Measurements from ENCODE around the gene CCDC61.

CCDC61 gene

DNA sequence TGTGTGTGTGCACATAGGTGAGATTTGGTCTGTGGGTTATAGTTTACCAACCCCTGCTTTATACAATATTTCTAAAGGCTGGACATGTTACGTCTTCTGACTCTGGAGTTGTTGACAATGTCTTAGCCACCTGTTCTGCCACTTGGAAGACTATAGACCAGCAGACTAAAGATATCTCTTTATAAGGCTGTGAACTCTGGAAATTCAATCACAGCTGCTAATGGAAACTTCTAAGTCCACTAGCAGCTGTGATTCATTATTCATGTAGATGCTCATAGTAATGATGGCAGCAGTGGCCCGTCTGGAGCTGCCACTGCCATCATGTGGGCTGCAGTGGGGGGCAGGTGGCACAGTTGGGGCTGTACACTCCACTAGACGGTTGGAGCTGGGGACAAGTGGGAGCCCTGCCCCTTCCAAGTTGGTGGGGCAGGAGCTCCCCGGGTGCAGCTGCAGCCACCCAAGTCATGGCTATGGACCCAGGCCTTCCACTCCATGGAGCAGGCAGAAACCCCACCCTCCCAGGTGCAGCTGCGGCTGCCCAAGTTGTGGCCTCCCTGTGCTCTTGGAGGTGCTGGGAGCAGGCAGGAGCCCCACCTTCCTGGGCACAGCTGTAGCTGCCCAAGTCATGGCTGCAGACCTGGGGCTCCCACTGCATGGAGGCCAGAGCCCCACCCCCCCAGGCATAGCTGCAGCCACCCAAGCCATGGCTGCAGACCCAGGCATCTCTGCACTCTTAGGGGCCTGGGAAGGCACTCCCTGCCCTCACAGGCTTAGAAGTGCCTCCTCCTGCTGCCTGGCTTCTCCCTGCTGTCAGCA lies 36.7 kb downstream of the CCDC61 start:
- DNase-seq: no peak
- in situ Hi-C loops (cut with MboI; ENCODE audit: low pct_unique_long_range_greater_than_20kb, low sequenced_read_pairs): no loop called here

DNA sequence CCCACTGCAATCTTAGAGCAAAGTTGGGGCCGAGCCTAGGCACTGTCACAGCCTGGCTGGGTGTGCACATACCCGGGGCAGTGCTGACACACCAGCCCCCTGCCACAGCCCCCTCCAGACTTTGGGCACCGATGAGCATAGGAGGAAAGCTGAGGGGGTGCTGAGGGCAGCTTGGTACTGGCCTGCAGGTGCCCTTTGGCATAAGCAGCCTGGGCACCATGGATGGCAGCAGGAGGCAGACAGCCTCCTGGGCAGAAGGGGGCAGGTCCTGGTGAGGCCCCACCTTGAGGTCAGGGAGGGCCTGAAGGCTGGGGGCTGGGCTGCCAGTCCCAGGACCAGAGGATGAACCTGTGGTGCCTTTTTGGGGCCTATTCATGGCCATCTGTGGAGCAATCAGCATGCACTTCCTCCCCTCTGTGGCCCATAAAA lies 37.3 kb downstream of the CCDC61 start:
- DNase-seq: no peak
- in situ Hi-C loops (cut with MboI; ENCODE audit: low pct_unique_long_range_greater_than_20kb, low sequenced_read_pairs): no loop called here

GRCh38 chr19:46033401-46033800 lies 38.1 kb downstream of the CCDC61 start:
- DNase-seq: no peak
- in situ Hi-C loops (cut with MboI; ENCODE audit: low pct_unique_long_range_greater_than_20kb, low sequenced_read_pairs): no loop called here

DNA sequence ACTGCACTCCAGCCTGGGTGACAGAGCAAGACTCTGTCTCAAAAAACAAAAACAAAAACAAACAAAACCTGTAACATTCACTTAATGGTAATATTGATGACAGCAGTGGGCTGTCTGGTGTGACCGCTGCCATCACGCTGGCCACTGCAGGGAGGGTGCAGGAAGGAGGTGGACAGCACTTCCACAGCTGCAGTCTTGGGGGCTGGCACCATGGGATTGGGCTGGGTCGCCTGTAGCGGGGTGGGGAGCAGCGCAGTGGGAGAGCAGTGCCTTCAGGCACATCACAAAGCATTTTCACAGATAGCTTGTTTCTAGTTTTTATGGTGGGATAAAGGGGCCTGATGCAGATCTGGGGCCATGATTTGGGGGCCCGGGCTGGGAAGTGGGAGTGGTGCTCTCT lies 40.3 kb downstream of the CCDC61 start:
- in situ Hi-C loops (cut with MboI; ENCODE audit: low pct_unique_long_range_greater_than_20kb, low sequenced_read_pairs): no loop called here

DNA sequence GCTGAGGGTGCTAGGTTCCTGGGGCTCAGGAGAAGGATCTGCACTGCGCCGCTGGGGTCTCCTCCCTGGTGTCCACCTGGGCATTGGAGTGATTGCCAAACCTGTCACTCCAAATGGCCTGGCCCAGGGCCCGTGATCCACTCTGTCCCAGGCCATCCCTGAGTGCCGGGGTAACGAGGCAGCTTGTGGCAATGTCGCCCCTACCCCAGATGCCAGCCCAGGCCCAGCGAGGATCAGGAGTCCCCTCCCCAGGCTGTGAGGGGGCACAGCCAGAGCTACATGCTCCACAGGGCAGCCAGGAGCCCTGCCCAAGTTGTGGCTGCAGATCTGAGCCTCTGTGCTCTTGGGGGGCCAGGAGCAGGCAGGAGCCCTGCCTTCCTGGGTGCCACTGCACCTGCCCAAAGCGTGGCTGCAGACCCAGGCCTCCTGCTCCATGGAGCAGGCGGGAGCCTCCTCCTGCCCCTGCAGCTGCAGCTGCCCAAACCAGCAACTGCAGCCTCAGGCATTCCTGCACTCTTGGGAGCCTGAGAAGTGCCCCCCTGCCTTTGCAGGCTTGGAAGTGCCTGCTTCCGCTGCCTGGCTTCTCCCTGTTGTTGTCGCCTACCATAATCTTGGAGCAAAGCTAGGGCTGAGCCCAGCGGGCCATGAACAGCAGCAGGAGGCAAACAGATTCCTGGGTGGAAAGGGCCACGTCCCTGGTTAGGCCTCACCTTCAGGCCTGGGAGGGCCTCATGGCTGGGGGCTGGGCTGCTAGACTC lies 40.9 kb downstream of the CCDC61 start:
- DNase-seq: no peak
- in situ Hi-C loops (cut with MboI; ENCODE audit: low pct_unique_long_range_greater_than_20kb, low sequenced_read_pairs): no loop called here

More for the DNA sequence above, 40.3 kb downstream of the CCDC61 start:
- no peak for DNase-seq

GRCh38 chr19:46036744-46037128 lies 41.5 kb downstream of the CCDC61 start:
- no peak for DNase-seq
- in situ Hi-C loops (cut with MboI; ENCODE audit: low pct_unique_long_range_greater_than_20kb, low sequenced_read_pairs): no loop called here

GRCh38 chr19:46040125-46040524 lies 44.9 kb downstream of the CCDC61 start:
- in situ Hi-C loops (cut with MboI; ENCODE audit: low pct_unique_long_range_greater_than_20kb, low sequenced_read_pairs): no loop called here
- DNase-seq: no peak

GRCh38 chr19:46040952-46041500 lies 45.8 kb downstream of the CCDC61 start, which contains the start of gene IGFL4:
Gene IGFL4 (minus strand): TSS chr19:46041002. CDS start chr19:46040962, 40 bp downstream.
- no peak for DNase-seq

GRCh38 chr19:46042252-46042883 lies 47.1 kb downstream of the CCDC61 start:
- no peak for DNase-seq
- in situ Hi-C loops (cut with MboI; ENCODE audit: low pct_unique_long_range_greater_than_20kb, low sequenced_read_pairs): no loop called here

More at GRCh38 chr19:46040952-46041500, 45.8 kb downstream of the CCDC61 start, which contains the start of gene IGFL4:
- in situ Hi-C loops (cut with MboI; ENCODE audit: low pct_unique_long_range_greater_than_20kb, low sequenced_read_pairs): no loop called here

DNA sequence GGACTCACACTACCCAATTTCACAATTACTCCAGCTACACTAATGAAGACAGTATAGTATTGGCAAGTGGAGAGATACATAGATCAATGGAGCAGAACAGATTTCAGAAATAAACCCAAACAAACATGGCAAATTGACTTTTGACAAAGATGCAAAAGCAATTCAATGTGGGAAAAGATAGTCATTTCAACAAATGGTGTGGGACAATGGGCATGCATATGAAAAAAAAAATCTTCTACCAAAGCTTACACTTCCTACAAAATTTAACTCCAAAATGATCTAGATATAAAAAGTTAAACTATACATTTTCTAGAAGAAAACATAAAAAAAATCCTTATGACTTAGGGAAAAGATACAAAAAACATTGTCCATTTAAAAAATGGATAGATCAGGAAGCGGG lies 48.3 kb downstream of the CCDC61 start:
- DNase-seq: no peak
- in situ Hi-C loops (cut with MboI; ENCODE audit: low pct_unique_long_range_greater_than_20kb, low sequenced_read_pairs): no loop called here

DNA sequence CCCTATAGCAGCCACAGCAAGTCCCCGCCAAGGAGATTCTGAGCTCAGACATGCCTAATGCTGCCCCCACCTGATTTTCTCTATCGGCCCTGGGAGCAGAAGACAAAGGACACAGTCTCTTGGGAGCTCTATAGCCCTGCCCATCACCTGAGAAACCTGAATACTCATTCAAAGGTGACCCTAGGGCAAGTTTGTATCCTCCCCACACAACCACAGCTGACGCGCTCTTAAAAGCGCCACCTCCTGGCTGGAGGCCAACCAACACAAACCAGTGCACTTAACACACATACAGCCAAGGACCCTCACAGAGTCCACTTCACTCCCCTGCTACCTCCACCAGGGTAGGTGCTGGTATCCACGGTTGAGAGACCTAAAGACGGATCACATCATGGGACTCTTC lies 54.3 kb downstream of the CCDC61 start:
- in situ Hi-C loops (cut with MboI; ENCODE audit: low pct_unique_long_range_greater_than_20kb, low sequenced_read_pairs): no loop called here
- DNase-seq: peak; percentile 12

- in situ Hi-C loops (cut with MboI; ENCODE audit: low pct_unique_long_range_greater_than_20kb, low sequenced_read_pairs): no loop called here
- no peak for DNase-seq
Measured at GRCh38 chr19:46052896-46053295, 57.6 kb downstream of the CCDC61 start.

GRCh38 chr19:46056536-46056935 lies 61.3 kb downstream of the CCDC61 start:
- in situ Hi-C loops (cut with MboI; ENCODE audit: low pct_unique_long_range_greater_than_20kb, low sequenced_read_pairs): no loop called here
- no peak for DNase-seq

DNA sequence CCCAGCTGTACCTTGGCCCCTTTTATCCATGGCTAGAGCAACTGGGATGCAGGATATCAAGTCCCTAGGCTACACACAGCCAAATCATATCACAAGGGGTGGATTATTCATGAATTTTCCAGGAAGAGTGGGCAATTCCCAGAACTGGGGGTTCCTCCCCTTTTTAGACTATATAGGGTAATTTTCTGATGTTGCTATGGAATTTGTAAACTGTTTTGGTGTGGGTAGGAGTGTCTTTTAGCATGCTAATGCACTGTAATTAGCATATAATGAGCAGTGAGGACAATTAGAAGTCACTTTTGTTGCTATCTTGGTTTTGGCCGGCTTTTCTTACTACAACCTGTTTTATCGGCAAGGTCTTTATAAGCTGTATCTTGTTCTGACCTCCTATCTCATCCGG lies 63.5 kb downstream of the CCDC61 start:
- in situ Hi-C loops (cut with MboI; ENCODE audit: low pct_unique_long_range_greater_than_20kb, low sequenced_read_pairs): no loop called here
- no peak for DNase-seq

- in situ Hi-C loops (cut with MboI; ENCODE audit: low pct_unique_long_range_greater_than_20kb, low sequenced_read_pairs): no loop called here
Measured at GRCh38 chr19:46060012-46060411, 64.7 kb downstream of the CCDC61 start.

DNA sequence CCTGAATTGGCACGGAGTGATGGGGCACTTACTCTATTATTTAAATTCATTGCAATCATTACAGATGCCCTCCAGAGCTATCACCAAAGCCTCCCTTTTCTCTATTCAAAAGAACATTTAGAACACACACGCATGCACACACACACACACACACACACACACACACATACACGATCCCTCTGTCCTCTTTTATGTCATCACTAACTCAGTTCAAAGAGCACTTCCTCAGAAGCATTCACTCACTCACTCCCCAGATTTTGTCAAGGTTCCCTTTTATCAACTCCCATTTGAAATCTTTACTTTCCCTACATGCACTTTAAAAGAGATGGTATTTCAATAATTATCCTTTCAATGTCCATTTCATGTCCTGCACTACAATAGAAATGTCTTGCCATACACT lies 67.9 kb downstream of the CCDC61 start:
- DNase-seq: no peak
- in situ Hi-C loops (cut with MboI; ENCODE audit: low pct_unique_long_range_greater_than_20kb, low sequenced_read_pairs): no loop called here

More at GRCh38 chr19:46060012-46060411, 64.7 kb downstream of the CCDC61 start:
- no peak for DNase-seq

GRCh38 chr19:46065486-46066071 lies 70.3 kb downstream of the CCDC61 start:
- in situ Hi-C loops (cut with MboI; ENCODE audit: low pct_unique_long_range_greater_than_20kb, low sequenced_read_pairs): no loop called here
- no peak for DNase-seq

- in situ Hi-C loops (cut with MboI; ENCODE audit: low pct_unique_long_range_greater_than_20kb, low sequenced_read_pairs): no loop called here
Measured at GRCh38 chr19:46066471-46066870, 71.2 kb downstream of the CCDC61 start.

GRCh38 chr19:46067691-46068090 lies 72.4 kb downstream of the CCDC61 start:
- in situ Hi-C loops (cut with MboI; ENCODE audit: low pct_unique_long_range_greater_than_20kb, low sequenced_read_pairs): no loop called here
- DNase-seq: no peak

More at GRCh38 chr19:46066471-46066870, 71.2 kb downstream of the CCDC61 start:
- no peak for DNase-seq

Measured in KBM-7 (cell line).